IMR-90 (cell line): ENCODE data around the gene SCFD1. TPM values are rescaled to one million over a fixed set of nuclear protein-coding genes. Genes with fewer than 3 reads are reported as not detected.

ENCODE experiments used
- ATAC-seq: fragments of 200-7000 bp; cut with Tn5 transposase; 2 replicates; pipeline ENCODE4 v1.9.1; 2020; ENCODE audit warnings: low read depth, mild to moderate bottlenecking, moderate library complexity
- BruUV-seq: library from RNA; stranded (reverse); fragments of 400-500 nt; replicated peaks from 2 replicates; lab custom pipeline; 2021; lab: Mats Ljungman, UMichigan
- CTCF ChIA-PET: fragments of 300-600 bp; formaldehyde crosslinking; extraction: SDS; loops from one replicate; lab custom pipeline; 2021; ENCODE audit warnings: antibody characterized with exemption; lab: Yijun Ruan, JAX
- POLR2A ChIA-PET: fragments of 300-600 bp; sonication (Branson Sonifier 250); formaldehyde crosslinking; loops from one replicate; lab custom pipeline; 2022; ENCODE audit warnings: antibody characterized with exemption; ENCODE audit not compliant: unreplicated experiment; lab: Charles Lee
- DNase-seq: peaks from one replicate; pipeline ENCODE4 v3.0.0; 2013
- H2AFZ ChIP-seq: replicated peaks from 2 replicates; pipeline ENCODE3; 2013; ENCODE audit warnings: low read length, mild to moderate bottlenecking; ENCODE audit not compliant: poor library complexity
- H2AK5ac ChIP-seq: 2 replicates; pipeline ENCODE4 v1.6.1; 2013; ENCODE audit warnings: low read depth, low read length, inconsistent platforms
- H2AK9ac ChIP-seq: replicated peaks from 2 replicates; pipeline ENCODE3; 2013; ENCODE audit warnings: mild to moderate bottlenecking, low read depth, low read length, moderate library complexity; ENCODE audit not compliant: poor library complexity
- H2BK120ac ChIP-seq: 2 replicates; pipeline ENCODE4 v1.6.1; 2013; ENCODE audit warnings: low read depth, low read length, inconsistent platforms
- H2BK15ac ChIP-seq: 3 replicates; pipeline ENCODE4 v1.6.1; 2013; ENCODE audit warnings: low read depth, low read length, inconsistent platforms
- H2BK20ac ChIP-seq: 2 replicates; pipeline ENCODE4 v1.6.1; 2013; ENCODE audit warnings: low read depth, mild to moderate bottlenecking, inconsistent platforms, low read length, moderate library complexity
- H2BK5ac ChIP-seq: 2 replicates; pipeline ENCODE4 v1.6.1; 2013; ENCODE audit warnings: mild to moderate bottlenecking, low read depth, low read length, inconsistent platforms; ENCODE audit not compliant: poor library complexity, severe bottlenecking
- H3K14ac ChIP-seq: replicated peaks from 2 replicates; pipeline ENCODE4 v1.6.1; 2013; ENCODE audit warnings: low read depth, low read length, inconsistent platforms
- H3K18ac ChIP-seq: 2 replicates; pipeline ENCODE4 v1.6.1; 2013; ENCODE audit warnings: low read depth, low read length, control low read depth
- H3K23ac ChIP-seq: 2 replicates; pipeline ENCODE4 v1.6.1; 2013; ENCODE audit warnings: low read depth, low read length, inconsistent platforms
- H3K27ac ChIP-seq: 2 replicates; pipeline ENCODE4 v1.5.1; 2013; ENCODE audit warnings: mild to moderate bottlenecking, control low read depth, low read length; ENCODE audit not compliant: insufficient read depth
- H3K27me3 ChIP-seq: 2 replicates; pipeline ENCODE4 v1.6.1; 2013; ENCODE audit warnings: low read length; ENCODE audit not compliant: control insufficient read depth, insufficient read depth
- H3K36me3 ChIP-seq: 2 replicates; pipeline ENCODE4 v1.6.1; 2013; ENCODE audit warnings: low read length, mixed read lengths; ENCODE audit not compliant: control insufficient read depth, insufficient read depth
- H3K4ac ChIP-seq: 2 replicates; pipeline ENCODE4 v1.6.1; 2013; ENCODE audit warnings: low read depth, low read length, inconsistent platforms
- H3K4me1 ChIP-seq: 2 replicates; pipeline ENCODE4 v1.6.1; 2013; ENCODE audit warnings: low read length, mixed read lengths; ENCODE audit not compliant: control insufficient read depth, insufficient read depth
- H3K4me2 ChIP-seq: 2 replicates; pipeline ENCODE4 v1.6.1; 2013; ENCODE audit warnings: low read depth, mild to moderate bottlenecking, control low read depth, low read length, moderate library complexity
- H3K4me3 ChIP-seq: 2 replicates; pipeline ENCODE4 v1.5.1; 2013; ENCODE audit warnings: low read depth, mild to moderate bottlenecking, control low read depth, low read length, moderate library complexity; ENCODE audit not compliant: insufficient read depth
- H3K56ac ChIP-seq: 2 replicates; pipeline ENCODE4 v1.6.1; 2013; ENCODE audit warnings: low read length, inconsistent platforms; ENCODE audit not compliant: insufficient read depth; ENCODE audit errors: extremely low read depth
- H3K79me1 ChIP-seq, 2 experiments: 2 replicates each; pipeline ENCODE4 v1.6.1; 2013; ENCODE audit warnings: low read length in 2 of 2, inconsistent platforms in 1 of 2, low read depth in 1 of 2
- H3K9ac ChIP-seq: 2 replicates; pipeline ENCODE4 v1.6.1; 2013; ENCODE audit warnings: low read depth, low read length, control low read depth
- H3K9me1 ChIP-seq: 2 replicates; pipeline ENCODE4 v1.6.1; 2013; ENCODE audit warnings: low read length, inconsistent platforms; ENCODE audit not compliant: insufficient read depth
- H3K9me3 ChIP-seq: 2 replicates; pipeline ENCODE4 v1.6.1; 2013; ENCODE audit warnings: low read length; ENCODE audit not compliant: control insufficient read depth, insufficient read depth
- H4K20me1 ChIP-seq: 2 replicates; pipeline ENCODE4 v1.6.1; 2013; ENCODE audit warnings: low read length, inconsistent platforms; ENCODE audit not compliant: insufficient read depth
- H4K5ac ChIP-seq: 2 replicates; pipeline ENCODE4 v1.6.1; 2013; ENCODE audit warnings: mild to moderate bottlenecking, low read depth, low read length, control low read depth
- H4K8ac ChIP-seq, 2 experiments: 2 replicates each; pipeline ENCODE4 v1.6.1; 2013; ENCODE audit warnings: low read depth in 2 of 2, low read length in 2 of 2, control low read depth in 1 of 2, inconsistent platforms in 1 of 2
- H4K91ac ChIP-seq: 2 replicates; pipeline ENCODE4 v1.6.1; 2013; ENCODE audit warnings: low read depth, low read length, inconsistent platforms; ENCODE audit not compliant: insufficient read depth
- RAD21 ChIP-seq: IDR thresholded peaks from 2 replicates; pipeline ENCODE4 v1.6.1; 2012; ENCODE audit warnings: low read length, improper control_type of control experiment
- WGBS, 2 experiments: methylation state at CpG; one replicate each; pipeline versions ENCODE4 v1.1.5 to v1.1.7; 2013; ENCODE audit warnings: missing lambda C conversion rate in 2 of 2; ENCODE audit not compliant: insufficient read length in 1 of 2; ENCODE audit errors: extremely low coverage in 2 of 2; 5-methylcytosine and 5-hydroxymethylcytosine counted together
- dilution Hi-C: fragments of 300-500 bp; cut with HindIII; formaldehyde crosslinking; loops from one replicate; pipeline ENCODE4 v1.14.3; 2018; ENCODE audit warnings: low sequenced_read_pairs; ENCODE audit not compliant: unreplicated experiment
- in situ Hi-C: fragments of 300-500 bp; cut with MboI; formaldehyde crosslinking; loops from 3 replicates; pipeline ENCODE4 v1.14.3; 2019; ENCODE audit warnings: low sequenced_read_pairs, inconsistent platforms, mixed read lengths
- intact Hi-C: fragments of 100-400 bp; cut with micrococcal nuclease; formaldehyde crosslinking; loops from 2 replicates; pipeline ENCODE4 v1.10.0; 2022
- polyA plus RNA-seq, 3 experiments: library from polyadenylated mRNA; depleted of rRNA; stranded (reverse); fragments of >200 nt; gene quantifications; 2 replicates each; pipeline ENCODE4 v1.2.3, GENCODE V29; 2012; ENCODE audit warnings: low replicate concordance in 1 of 3
- total RNA-seq: library from RNA; depleted of rRNA; stranded (reverse); fragments of >200 nt; gene quantifications from 2 replicates; pipeline ENCODE4 v1.2.3, GENCODE V29; 2012

SCFD1 gene
- total and polyA plus RNA-seq, 2 of the 4 experiments (the other 2 are of a cell fraction), result 51.4 to 74.0 TPM

DNA sequence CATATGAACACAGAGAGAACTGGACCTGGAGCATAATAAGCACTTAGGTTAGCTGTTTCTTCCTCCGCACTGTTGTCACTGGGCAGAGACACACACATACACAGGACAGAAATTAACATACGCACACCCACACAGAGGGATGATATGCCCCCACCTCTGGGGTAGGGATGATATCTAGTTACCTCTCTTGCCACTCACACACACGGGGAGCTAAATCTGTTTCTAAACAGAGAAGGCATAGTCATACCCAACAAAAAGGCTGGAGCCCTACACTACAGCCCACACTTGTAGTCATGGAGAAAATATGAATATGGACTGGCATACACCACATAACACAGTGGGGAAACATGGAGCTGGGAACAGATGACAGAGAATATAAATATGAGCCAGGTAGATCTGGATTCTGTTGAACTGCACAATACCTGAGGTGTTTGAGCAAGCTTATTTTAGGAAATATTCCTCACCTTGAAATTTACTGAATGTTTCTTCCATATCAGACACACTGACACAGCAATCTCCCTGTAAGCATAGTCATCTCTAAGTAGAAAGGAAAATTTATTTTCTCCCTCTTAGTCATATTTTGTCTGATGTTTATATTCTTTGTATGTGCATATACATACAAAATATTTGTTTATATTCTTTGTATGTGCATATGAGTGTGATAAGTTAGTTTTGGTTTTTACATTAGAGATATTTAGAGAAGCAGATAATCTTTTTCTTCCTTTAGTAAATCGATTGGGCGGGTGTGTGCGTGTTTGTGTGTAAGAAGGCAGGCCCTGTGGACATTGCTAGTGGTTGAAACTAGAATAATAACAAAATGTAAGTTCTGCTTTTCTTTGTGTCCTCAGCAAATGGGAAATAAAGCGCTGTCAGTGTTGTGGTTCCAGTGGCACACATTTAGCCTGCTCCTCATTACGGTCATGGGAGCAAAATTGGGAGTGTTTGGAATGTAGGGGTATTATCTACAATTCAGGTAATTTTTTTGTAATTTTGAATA lies 20.9 kb upstream of the SCFD1 start:
- dilution Hi-C loops (no loop called here), in situ Hi-C loops (loop anchor here (10.0 kb wide), 1 partner anchor 226 kb away; no protein-coding TSS in a partner anchor), intact Hi-C loops (no loop called here)
- Histone ChIP-seq H2AFZ (no peak overlapping the region), H3K4me1 (peaks cover 2% of the 10 kb centered on the region; the same call in 1 of the 2 replicates), H3K27me3 (no peaks in the 10 kb centered on the region), H2AK5ac (no peak overlapping the region), H2BK20ac (no peak overlapping the region), H3K4me2 (no peak overlapping the region), H4K5ac (no peak overlapping the region), H3K14ac (no peak overlapping the region), H3K36me3 (peaks cover 30% of the 10 kb centered on the region), H3K79me1 (peaks cover 22% of the 10 kb centered on the region in 2 experiments), H4K8ac (no peak overlapping the region), H2BK15ac (no peak overlapping the region), H4K20me1 (no peaks in the 10 kb centered on the region), H3K9ac (no peak overlapping the region), H2BK120ac (no peak overlapping the region), H3K27ac (no peak overlapping the region; the same call in 1 of the 2 replicates), H3K56ac (no peak overlapping the region; the same call in 1 of the 2 replicates), H3K23ac (peak overlapping the region; percentile 51; the same call in 1 of the 2 replicates), H3K9me1 (peaks cover 3% of the 10 kb centered on the region; the same call in 1 of the 2 replicates), H4K91ac (no peak overlapping the region), H3K18ac (no peak overlapping the region), H2AK9ac (no peak overlapping the region), H3K4ac (no peak overlapping the region), H2BK5ac (peak overlapping the region; percentile 39), H3K9me3 (no peaks in the 10 kb centered on the region), H3K4me3 (no peak overlapping the region)
- ATAC-seq (peak; percentile 60), DNase-seq (peak; percentile 15)
- whole genome bisulfite sequencing, 2 experiments, result 100% methylated on average over 1 of the region's 8 CpGs; no CpG with 5 or more reads in 1 of the 2 experiments
- BruUV-seq, result no TSS peak
- no peak for TF ChIP-seq RAD21
- POLR2A ChIA-PET, result interaction anchor here (0.5 kb wide), 1 partner anchor 315 kb away, joined by 3 read pairs; no protein-coding TSS in a partner anchor
- CTCF ChIA-PET, result interaction anchor here (0.5 to 0.9 kb wide), 2 partner anchors 12 to 20 kb away, joined by 5 read pairs; no protein-coding TSS in a partner anchor
